ENCODE results near the gene AP2S1. TPM values are rescaled to one million over a fixed set of nuclear protein-coding genes. Genes with fewer than 3 reads are reported as not detected.

Gene AP2S1
- polyA plus RNA-seq, 1 donor (not counting 4 experiments of a cell fraction or from before 2014, with no cell fraction given), result 183 TPM

- Histone ChIP-seq H3K4me2 (ENCODE audit: control insufficient read depth, extremely low read depth, insufficient read depth, low read depth, low read length) (no peak overlapping the region), H3K9me1 (ENCODE audit: control insufficient read depth, extremely low read depth, insufficient read depth, low read length) (no peaks in the 10 kb centered on the region), H2AFZ (ENCODE audit: control insufficient read depth, low read length) (no peak overlapping the region), H3K4me1 (ENCODE audit: control insufficient read depth, extremely low read depth, insufficient read depth, low read length) (peaks cover under 1% of the 10 kb centered on the region), H3K27me3 (ENCODE audit: control insufficient read depth, extremely low read depth, insufficient read depth, low read length) (no peaks in the 10 kb centered on the region), H3K9me3 (ENCODE audit: control insufficient read depth, low read depth, low read length) (no peaks in the 10 kb centered on the region), H4K20me1 (ENCODE audit: control insufficient read depth, extremely low read depth, insufficient read depth, low read length) (no peaks in the 10 kb centered on the region), H3K4me3 (ENCODE audit: control insufficient read depth in 2 of 3, extremely low read depth in 1 of 3, insufficient read depth in 2 of 3, low read depth in 1 of 3, low read length in 3 of 3) (no peak overlapping the region), H3K27ac (ENCODE audit: control insufficient read depth, insufficient read depth, low read length) (no peak overlapping the region), H3K36me3 (ENCODE audit: control insufficient read depth in 2 of 2, extremely low read depth in 1 of 2, insufficient read depth in 2 of 2, low read length in 2 of 2) (peaks cover 10 to 15% of the 10 kb centered on the region in 2 experiments), H3K79me2 (ENCODE audit: control insufficient read depth, insufficient read depth, low read length) (no peaks in the 10 kb centered on the region), H3K9ac (ENCODE audit: control insufficient read depth, extremely low read depth, insufficient read depth, low read length) (no peak overlapping the region)
- TF ChIP-seq, protein P1, sequence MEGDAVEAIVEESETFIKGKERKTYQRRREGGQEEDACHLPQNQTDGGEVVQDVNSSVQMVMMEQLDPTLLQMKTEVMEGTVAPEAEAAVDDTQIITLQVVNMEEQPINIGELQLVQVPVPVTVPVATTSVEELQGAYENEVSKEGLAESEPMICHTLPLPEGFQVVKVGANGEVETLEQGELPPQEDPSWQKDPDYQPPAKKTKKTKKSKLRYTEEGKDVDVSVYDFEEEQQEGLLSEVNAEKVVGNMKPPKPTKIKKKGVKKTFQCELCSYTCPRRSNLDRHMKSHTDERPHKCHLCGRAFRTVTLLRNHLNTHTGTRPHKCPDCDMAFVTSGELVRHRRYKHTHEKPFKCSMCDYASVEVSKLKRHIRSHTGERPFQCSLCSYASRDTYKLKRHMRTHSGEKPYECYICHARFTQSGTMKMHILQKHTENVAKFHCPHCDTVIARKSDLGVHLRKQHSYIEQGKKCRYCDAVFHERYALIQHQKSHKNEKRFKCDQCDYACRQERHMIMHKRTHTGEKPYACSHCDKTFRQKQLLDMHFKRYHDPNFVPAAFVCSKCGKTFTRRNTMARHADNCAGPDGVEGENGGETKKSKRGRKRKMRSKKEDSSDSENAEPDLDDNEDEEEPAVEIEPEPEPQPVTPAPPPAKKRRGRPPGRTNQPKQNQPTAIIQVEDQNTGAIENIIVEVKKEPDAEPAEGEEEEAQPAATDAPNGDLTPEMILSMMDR (optimal IDR thresholded peaks at IDR 0.05 in 1 of 3, IDR thresholded peaks at IDR 0.05 in 1 of 3, conservative IDR thresholded peaks at IDR 0.05 in 1 of 3; ENCODE audit: extremely low read depth in 1 of 3, insufficient read depth in 2 of 3, low read length in 3 of 3), result no peak
- no peak for TF ChIP-seq EZH2 (IDR thresholded peaks at IDR 0.05; ENCODE audit: low read length)
- FAIRE-seq, result no peak
- dilution Hi-C loops (cut with MboI; ENCODE audit: extremely low pct_ligation_motif_present, low sequenced_read_pairs), result no loop called here
- DNase-seq (ENCODE audit: low read depth, low spot score), result no peak
These were observed 16.5 kb downstream of the AP2S1 start for GRCh38 chr19:46834121-46834520.

DNA sequence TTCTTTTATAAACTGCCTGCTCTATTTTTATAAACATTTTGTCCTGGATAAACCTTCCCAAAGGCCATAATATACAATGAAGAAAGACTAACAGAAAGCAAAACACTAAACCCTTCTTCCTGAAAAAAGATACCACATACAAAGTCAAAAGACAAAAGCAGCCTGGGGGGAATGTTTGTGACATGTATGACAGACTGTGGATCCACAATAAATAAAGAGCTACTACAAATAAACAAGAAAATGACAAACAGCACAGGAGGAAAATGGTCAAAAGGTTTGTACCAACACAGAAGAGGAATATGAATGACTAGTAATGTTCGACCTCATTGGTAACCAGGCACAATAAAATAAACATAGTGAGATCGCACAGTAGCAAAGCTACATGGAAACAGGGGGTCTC lies 19.8 kb downstream of the AP2S1 start:
- Histone ChIP-seq H2AFZ (ENCODE audit: control insufficient read depth, low read length) (no peak overlapping the region), H3K27me3 (ENCODE audit: control insufficient read depth, extremely low read depth, insufficient read depth, low read length) (no peaks in the 10 kb centered on the region), H4K20me1 (ENCODE audit: control insufficient read depth, extremely low read depth, insufficient read depth, low read length) (no peaks in the 10 kb centered on the region), H3K4me2 (ENCODE audit: control insufficient read depth, extremely low read depth, insufficient read depth, low read depth, low read length) (no peak overlapping the region), H3K9me3 (ENCODE audit: control insufficient read depth, low read depth, low read length) (no peaks in the 10 kb centered on the region), H3K4me1 (ENCODE audit: control insufficient read depth, extremely low read depth, insufficient read depth, low read length) (peaks cover 7% of the 10 kb centered on the region), H3K36me3 (ENCODE audit: control insufficient read depth in 2 of 2, extremely low read depth in 1 of 2, insufficient read depth in 2 of 2, low read length in 2 of 2) (peaks cover 1 to 2% of the 10 kb centered on the region in 2 experiments), H3K27ac (ENCODE audit: control insufficient read depth, insufficient read depth, low read length) (no peak overlapping the region), H3K9ac (ENCODE audit: control insufficient read depth, extremely low read depth, insufficient read depth, low read length) (no peak overlapping the region), H3K9me1 (ENCODE audit: control insufficient read depth, extremely low read depth, insufficient read depth, low read length) (no peaks in the 10 kb centered on the region), H3K79me2 (ENCODE audit: control insufficient read depth, insufficient read depth, low read length) (no peaks in the 10 kb centered on the region), H3K4me3 (ENCODE audit: control insufficient read depth in 2 of 3, extremely low read depth in 1 of 3, insufficient read depth in 2 of 3, low read depth in 1 of 3, low read length in 3 of 3) (no peak overlapping the region)
- dilution Hi-C loops (cut with MboI; ENCODE audit: extremely low pct_ligation_motif_present, low sequenced_read_pairs), result no loop called here
- DNase-seq (ENCODE audit: low read depth, low spot score) (no peak), FAIRE-seq (no peak)
- no peak for TF ChIP-seq EZH2 (IDR thresholded peaks at IDR 0.05; ENCODE audit: low read length)
- TF ChIP-seq, protein P1 (optimal IDR thresholded peaks at IDR 0.05 in 1 of 3, IDR thresholded peaks at IDR 0.05 in 1 of 3, conservative IDR thresholded peaks at IDR 0.05 in 1 of 3; ENCODE audit: extremely low read depth in 1 of 3, insufficient read depth in 2 of 3, low read length in 3 of 3), result no peak

Data from keratinocyte (primary cell).